K562 (cell line): ENCODE data around the gene EVA1B. TPM values are rescaled to one million over a fixed set of nuclear protein-coding genes. Genes with fewer than 3 reads are reported as not detected.

Experiments used
- EWSR1 ChIP-seq: fragments of 450-650 bp; IDR thresholded peaks from 2 replicates; pipeline ENCODE4 v1.6.1; 2018; ENCODE audit warnings: borderline replicate concordance, mild to moderate bottlenecking, low read depth, moderate library complexity; ENCODE audit not compliant: partially characterized antibody
- HMGN3 ChIP-seq: IDR thresholded peaks from 2 replicates; pipeline ENCODE4 v1.6.1; 2011; ENCODE audit warnings: borderline replicate concordance, low read depth, mild to moderate bottlenecking, mixed read lengths, low read length; ENCODE audit not compliant: insufficient read length; ENCODE audit errors: extremely low read depth
- RBFOX2 ChIP-seq: fragments of 200-400 bp; formaldehyde crosslinking; IDR thresholded peaks from 2 replicates; pipeline ENCODE4 v1.6.1; 2017; ENCODE audit warnings: low read depth, mild to moderate bottlenecking, low read length, moderate library complexity
- STAT5A ChIP-seq: IDR thresholded peaks from 2 replicates; pipeline ENCODE4 v1.6.1; 2012; ENCODE audit warnings: low read length, inconsistent platforms, borderline replicate concordance
- ZNF224 ChIP-seq: sonication (generic); formaldehyde crosslinking; IDR thresholded peaks from 2 replicates; pipeline ENCODE4 v1.8.0; 2022; ENCODE audit warnings: mild to moderate bottlenecking, missing genetic modification reagents
- polyA plus RNA-seq, 8 experiments: library from polyadenylated mRNA; depleted of rRNA in 4 of 8; stranded (reverse) in 5 of 8; unstranded in 3 of 8; fragments of >200 nt; fragmentation: Nextera tagmentation in 2 of 8; fragmentation: Illumina TruSeq in 1 of 8; extraction: Ambion mirVana in 2 of 8; extraction: Trizol in 1 of 8; gene quantifications; 2 replicates each; pipeline versions ENCODE4 v1.2.1 to v1.2.3, GENCODE V29; 2011 to 2014; ENCODE audit warnings: inconsistent platforms in 1 of 8, missing spikeins in 1 of 8
- total RNA-seq, 7 experiments: library from RNA; depleted of rRNA in 6 of 7; stranded (reverse); fragments of >200 nt in 6 of 7; fragmentation: Illumina TruSeq in 2 of 7; extraction: Trizol in 2 of 7; gene quantifications; 2 replicates each; pipeline versions ENCODE4 v1.2.1 to v1.2.3, GENCODE V29; 2011 to 2021; ENCODE audit warnings: low replicate concordance in 1 of 7
- TF ChIP-seq, protein P1 (sequence below): fragments of 200-600 bp; sonication (generic); IDR thresholded peaks from one replicate; pipeline ENCODE4 v1.6.1; 2012; ENCODE audit warnings: mild to moderate bottlenecking, low read depth, low read length, inconsistent platforms
- TF ChIP-seq, protein P2 (sequence below): fragments of 250-450 bp; sonication (Bioruptor Pico); IDR thresholded peaks from 2 replicates; pipeline ENCODE4 v1.6.1; 2021; ENCODE audit warnings: mild to moderate bottlenecking
- TF ChIP-seq, protein P3 (sequence below): sonication (generic); formaldehyde crosslinking; IDR thresholded peaks from 2 replicates; pipeline ENCODE4 v1.8.1; 2022; ENCODE audit warnings: missing genetic modification reagents

Gene EVA1B
- total and polyA plus RNA-seq, 9 of the 15 experiments (the other 6 are each of a cell fraction or from before 2014, with no cell fraction given): 0.08 to 65.7 (median 2.4) TPM

DNA sequence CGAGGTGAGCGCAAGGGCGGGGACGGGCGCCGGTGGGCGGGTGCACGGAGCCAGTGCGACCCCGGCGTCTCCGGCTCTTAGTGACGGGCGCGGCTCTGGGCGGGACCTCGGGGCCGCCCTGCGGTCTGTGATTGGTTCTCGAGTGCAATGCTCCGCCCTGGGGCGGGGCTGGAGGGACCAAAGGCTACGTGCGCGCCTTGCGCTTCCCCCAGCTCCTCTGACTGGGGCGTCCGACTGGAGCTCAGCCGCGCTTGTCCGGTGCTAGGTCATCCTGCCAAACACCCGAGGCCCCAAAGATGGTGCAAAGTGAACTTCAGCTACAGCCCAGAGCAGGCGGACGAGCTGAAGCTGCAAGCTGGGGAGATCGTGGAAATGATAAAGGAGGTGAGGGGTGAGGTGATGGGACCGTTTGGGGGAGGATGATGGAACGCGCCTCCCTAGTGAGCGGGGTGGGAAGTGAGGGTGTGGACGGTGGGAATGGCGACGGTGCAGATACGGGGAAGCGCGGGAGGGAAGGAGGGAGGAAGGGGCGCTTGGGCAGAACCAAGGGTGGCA lies 16.5 kb downstream of the EVA1B start (continued):
- TF ChIP-seq, protein P1, sequence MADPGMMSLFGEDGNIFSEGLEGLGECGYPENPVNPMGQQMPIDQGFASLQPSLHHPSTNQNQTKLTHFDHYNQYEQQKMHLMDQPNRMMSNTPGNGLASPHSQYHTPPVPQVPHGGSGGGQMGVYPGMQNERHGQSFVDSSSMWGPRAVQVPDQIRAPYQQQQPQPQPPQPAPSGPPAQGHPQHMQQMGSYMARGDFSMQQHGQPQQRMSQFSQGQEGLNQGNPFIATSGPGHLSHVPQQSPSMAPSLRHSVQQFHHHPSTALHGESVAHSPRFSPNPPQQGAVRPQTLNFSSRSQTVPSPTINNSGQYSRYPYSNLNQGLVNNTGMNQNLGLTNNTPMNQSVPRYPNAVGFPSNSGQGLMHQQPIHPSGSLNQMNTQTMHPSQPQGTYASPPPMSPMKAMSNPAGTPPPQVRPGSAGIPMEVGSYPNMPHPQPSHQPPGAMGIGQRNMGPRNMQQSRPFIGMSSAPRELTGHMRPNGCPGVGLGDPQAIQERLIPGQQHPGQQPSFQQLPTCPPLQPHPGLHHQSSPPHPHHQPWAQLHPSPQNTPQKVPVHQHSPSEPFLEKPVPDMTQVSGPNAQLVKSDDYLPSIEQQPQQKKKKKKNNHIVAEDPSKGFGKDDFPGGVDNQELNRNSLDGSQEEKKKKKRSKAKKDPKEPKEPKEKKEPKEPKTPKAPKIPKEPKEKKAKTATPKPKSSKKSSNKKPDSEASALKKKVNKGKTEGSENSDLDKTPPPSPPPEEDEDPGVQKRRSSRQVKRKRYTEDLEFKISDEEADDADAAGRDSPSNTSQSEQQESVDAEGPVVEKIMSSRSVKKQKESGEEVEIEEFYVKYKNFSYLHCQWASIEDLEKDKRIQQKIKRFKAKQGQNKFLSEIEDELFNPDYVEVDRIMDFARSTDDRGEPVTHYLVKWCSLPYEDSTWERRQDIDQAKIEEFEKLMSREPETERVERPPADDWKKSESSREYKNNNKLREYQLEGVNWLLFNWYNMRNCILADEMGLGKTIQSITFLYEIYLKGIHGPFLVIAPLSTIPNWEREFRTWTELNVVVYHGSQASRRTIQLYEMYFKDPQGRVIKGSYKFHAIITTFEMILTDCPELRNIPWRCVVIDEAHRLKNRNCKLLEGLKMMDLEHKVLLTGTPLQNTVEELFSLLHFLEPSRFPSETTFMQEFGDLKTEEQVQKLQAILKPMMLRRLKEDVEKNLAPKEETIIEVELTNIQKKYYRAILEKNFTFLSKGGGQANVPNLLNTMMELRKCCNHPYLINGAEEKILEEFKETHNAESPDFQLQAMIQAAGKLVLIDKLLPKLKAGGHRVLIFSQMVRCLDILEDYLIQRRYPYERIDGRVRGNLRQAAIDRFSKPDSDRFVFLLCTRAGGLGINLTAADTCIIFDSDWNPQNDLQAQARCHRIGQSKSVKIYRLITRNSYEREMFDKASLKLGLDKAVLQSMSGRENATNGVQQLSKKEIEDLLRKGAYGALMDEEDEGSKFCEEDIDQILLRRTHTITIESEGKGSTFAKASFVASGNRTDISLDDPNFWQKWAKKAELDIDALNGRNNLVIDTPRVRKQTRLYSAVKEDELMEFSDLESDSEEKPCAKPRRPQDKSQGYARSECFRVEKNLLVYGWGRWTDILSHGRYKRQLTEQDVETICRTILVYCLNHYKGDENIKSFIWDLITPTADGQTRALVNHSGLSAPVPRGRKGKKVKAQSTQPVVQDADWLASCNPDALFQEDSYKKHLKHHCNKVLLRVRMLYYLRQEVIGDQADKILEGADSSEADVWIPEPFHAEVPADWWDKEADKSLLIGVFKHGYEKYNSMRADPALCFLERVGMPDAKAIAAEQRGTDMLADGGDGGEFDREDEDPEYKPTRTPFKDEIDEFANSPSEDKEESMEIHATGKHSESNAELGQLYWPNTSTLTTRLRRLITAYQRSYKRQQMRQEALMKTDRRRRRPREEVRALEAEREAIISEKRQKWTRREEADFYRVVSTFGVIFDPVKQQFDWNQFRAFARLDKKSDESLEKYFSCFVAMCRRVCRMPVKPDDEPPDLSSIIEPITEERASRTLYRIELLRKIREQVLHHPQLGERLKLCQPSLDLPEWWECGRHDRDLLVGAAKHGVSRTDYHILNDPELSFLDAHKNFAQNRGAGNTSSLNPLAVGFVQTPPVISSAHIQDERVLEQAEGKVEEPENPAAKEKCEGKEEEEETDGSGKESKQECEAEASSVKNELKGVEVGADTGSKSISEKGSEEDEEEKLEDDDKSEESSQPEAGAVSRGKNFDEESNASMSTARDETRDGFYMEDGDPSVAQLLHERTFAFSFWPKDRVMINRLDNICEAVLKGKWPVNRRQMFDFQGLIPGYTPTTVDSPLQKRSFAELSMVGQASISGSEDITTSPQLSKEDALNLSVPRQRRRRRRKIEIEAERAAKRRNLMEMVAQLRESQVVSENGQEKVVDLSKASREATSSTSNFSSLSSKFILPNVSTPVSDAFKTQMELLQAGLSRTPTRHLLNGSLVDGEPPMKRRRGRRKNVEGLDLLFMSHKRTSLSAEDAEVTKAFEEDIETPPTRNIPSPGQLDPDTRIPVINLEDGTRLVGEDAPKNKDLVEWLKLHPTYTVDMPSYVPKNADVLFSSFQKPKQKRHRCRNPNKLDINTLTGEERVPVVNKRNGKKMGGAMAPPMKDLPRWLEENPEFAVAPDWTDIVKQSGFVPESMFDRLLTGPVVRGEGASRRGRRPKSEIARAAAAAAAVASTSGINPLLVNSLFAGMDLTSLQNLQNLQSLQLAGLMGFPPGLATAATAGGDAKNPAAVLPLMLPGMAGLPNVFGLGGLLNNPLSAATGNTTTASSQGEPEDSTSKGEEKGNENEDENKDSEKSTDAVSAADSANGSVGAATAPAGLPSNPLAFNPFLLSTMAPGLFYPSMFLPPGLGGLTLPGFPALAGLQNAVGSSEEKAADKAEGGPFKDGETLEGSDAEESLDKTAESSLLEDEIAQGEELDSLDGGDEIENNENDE: no peak
- TF ChIP-seq HMGN3: no peak
- no peak for TF ChIP-seq EWSR1
- TF ChIP-seq STAT5A: no peak
- TF ChIP-seq, protein P2, sequence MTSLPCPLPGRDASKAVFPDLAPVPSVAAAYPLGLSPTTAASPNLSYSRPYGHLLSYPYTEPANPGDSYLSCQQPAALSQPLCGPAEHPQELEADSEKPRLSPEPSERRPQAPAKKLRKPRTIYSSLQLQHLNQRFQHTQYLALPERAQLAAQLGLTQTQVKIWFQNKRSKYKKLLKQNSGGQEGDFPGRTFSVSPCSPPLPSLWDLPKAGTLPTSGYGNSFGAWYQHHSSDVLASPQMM (CRISPR knock-in tag): no peak
- TF ChIP-seq ZNF224 (CRISPR knock-in tag): no peak
- TF ChIP-seq RBFOX2: peak; percentile 81
- TF ChIP-seq, protein P3, sequence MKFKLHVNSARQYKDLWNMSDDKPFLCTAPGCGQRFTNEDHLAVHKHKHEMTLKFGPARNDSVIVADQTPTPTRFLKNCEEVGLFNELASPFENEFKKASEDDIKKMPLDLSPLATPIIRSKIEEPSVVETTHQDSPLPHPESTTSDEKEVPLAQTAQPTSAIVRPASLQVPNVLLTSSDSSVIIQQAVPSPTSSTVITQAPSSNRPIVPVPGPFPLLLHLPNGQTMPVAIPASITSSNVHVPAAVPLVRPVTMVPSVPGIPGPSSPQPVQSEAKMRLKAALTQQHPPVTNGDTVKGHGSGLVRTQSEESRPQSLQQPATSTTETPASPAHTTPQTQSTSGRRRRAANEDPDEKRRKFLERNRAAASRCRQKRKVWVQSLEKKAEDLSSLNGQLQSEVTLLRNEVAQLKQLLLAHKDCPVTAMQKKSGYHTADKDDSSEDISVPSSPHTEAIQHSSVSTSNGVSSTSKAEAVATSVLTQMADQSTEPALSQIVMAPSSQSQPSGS (CRISPR knock-in tag): no peak
